A549 treated with AZD2906 at 1 μM for 4 hours (cell line): ENCODE measurements around the gene GALNT17. TPM values are rescaled to one million over a fixed set of nuclear protein-coding genes. Genes with fewer than 3 reads are reported as not detected.

ENCODE experiments used
- total RNA-seq: library from RNA; stranded (reverse); fragments of 200-300 nt; extraction: Qiagen RNA extraction; gene quantifications from 5 replicates; pipeline ENCODE4 v1.2.3, GENCODE V29; 2022

Gene GALNT17
- total RNA-seq = not detected in 5 replicates

GRCh38 chr7:71132127-71132376, at the start of gene GALNT17:
Gene GALNT17, plus strand, starts transcription at chr7:71132144.

